Activated CD8-positive, alpha-beta T cell treated with anti-CD3 and anti-CD28 coated beads for 36 hours (primary cell): ENCODE results near the gene EPN1. TPM values are rescaled to one million over a fixed set of nuclear protein-coding genes. Genes with fewer than 3 reads are reported as not detected.

Experiments used
- ATAC-seq: fragments of 200-7000 bp; cut with Tn5 transposase; one replicate; pipeline ENCODE4 v1.10.0; 2021; ENCODE audit warnings: mild to moderate bottlenecking, moderate library complexity
- CTCF ChIA-PET: fragments of 350-600 bp; sonication (Branson Sonifier 250); formaldehyde crosslinking; loops from one replicate; lab custom pipeline; 2021; ENCODE audit warnings: antibody characterized with exemption; lab: Charles Lee
- POLR2A ChIA-PET: fragments of 350-600 bp; sonication (Branson Sonifier 250); formaldehyde crosslinking; loops from one replicate; lab custom pipeline; 2021; ENCODE audit warnings: antibody characterized with exemption; lab: Charles Lee
- DNase-seq: peaks from one replicate; pipeline ENCODE4 v3.0.0-alpha.2; 2020
- H3K27ac Mint-ChIP-seq: one replicate; pipeline ENCODE4 v1.8.0; 2021; ENCODE audit warnings: mild to moderate bottlenecking, mixed read lengths
- H3K27me3 Mint-ChIP-seq: one replicate; pipeline ENCODE4 v1.8.0; 2021; ENCODE audit warnings: mixed read lengths
- H3K36me3 Mint-ChIP-seq: one replicate; pipeline ENCODE4 v1.8.0; 2021; ENCODE audit warnings: low read depth, mixed read lengths
- H3K4me1 Mint-ChIP-seq: one replicate; pipeline ENCODE4 v1.8.0; 2021; ENCODE audit warnings: low read depth, mixed read lengths
- H3K4me3 Mint-ChIP-seq: one replicate; pipeline ENCODE4 v1.8.0; 2021; ENCODE audit warnings: mild to moderate bottlenecking, moderate library complexity, mixed read lengths
- H3K9me3 Mint-ChIP-seq: one replicate; pipeline ENCODE4 v1.8.0; 2021; ENCODE audit warnings: mixed read lengths
- intact Hi-C: fragments of 100-400 bp; cut with micrococcal nuclease; formaldehyde crosslinking; loops from one replicate; pipeline ENCODE4 v1.10.0; 2022
- total RNA-seq, 2 experiments: library from RNA; stranded (reverse); gene quantifications; one replicate each; pipeline ENCODE4 v1.2.3, GENCODE V29; 2021
- TF ChIP-seq, protein P1 (sequence below): fragments of 200-600 bp; IDR thresholded peaks from one replicate; pipeline ENCODE4 v1.8.0; 2022; ENCODE audit warnings: antibody characterized with exemption, mild to moderate bottlenecking

EPN1 gene
- total RNA-seq, 2 experiments from 2014 or later = 36.2 to 37.7 TPM

DNA sequence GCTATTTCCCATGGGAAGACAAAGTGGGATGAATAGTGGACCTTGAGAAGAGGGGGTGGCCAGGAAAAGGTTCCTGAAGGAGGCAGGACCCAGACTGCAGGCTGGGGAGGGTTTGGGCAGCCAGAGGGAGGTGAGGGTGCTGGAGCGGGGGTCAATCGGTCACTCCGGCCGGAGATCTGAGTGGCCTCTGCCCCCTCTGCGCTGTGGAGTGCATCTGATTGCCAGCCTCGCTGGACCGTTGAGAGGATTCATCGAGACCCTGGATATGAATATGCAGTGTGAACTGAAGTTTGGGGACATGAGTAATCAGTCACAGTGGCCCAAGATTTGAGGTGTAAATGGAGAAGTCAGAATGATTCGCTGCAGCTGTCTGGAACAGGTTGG is 39.7 kb upstream of the EPN1 start:
- peaks cover 4% of the 10 kb centered on the region for H3K9me3 Mint-ChIP-seq
- CTCF ChIA-PET = interaction anchor here (1.7 to 6.2 kb wide), 4 partner anchors 9 to 29 kb away, joined by 8 to 45 read pairs (median 18); partner anchors contain the start of genes CCDC106, U2AF2 and ZNF865
- no peak for DNase-seq
- ATAC-seq = no peak
- H3K36me3 Mint-ChIP-seq = peaks cover 44% of the 10 kb centered on the region
- peak overlapping the region; percentile 99 for H3K4me3 Mint-ChIP-seq
- POLR2A ChIA-PET = interaction anchor here (0.6 to 1.3 kb wide), 5 partner anchors 12 to 121 kb away, joined by 3 to 5 read pairs (median 3); partner anchors contain the start of genes CCDC106 and ZNF579
- intact Hi-C loops = no loop called here
- TF ChIP-seq, protein P1, sequence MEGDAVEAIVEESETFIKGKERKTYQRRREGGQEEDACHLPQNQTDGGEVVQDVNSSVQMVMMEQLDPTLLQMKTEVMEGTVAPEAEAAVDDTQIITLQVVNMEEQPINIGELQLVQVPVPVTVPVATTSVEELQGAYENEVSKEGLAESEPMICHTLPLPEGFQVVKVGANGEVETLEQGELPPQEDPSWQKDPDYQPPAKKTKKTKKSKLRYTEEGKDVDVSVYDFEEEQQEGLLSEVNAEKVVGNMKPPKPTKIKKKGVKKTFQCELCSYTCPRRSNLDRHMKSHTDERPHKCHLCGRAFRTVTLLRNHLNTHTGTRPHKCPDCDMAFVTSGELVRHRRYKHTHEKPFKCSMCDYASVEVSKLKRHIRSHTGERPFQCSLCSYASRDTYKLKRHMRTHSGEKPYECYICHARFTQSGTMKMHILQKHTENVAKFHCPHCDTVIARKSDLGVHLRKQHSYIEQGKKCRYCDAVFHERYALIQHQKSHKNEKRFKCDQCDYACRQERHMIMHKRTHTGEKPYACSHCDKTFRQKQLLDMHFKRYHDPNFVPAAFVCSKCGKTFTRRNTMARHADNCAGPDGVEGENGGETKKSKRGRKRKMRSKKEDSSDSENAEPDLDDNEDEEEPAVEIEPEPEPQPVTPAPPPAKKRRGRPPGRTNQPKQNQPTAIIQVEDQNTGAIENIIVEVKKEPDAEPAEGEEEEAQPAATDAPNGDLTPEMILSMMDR = no peak
- H3K4me1 Mint-ChIP-seq = peaks cover 53% of the 10 kb centered on the region
- no peaks in the 10 kb centered on the region for H3K27me3 Mint-ChIP-seq
- peak overlapping the region; percentile 100 for H3K27ac Mint-ChIP-seq

DNA sequence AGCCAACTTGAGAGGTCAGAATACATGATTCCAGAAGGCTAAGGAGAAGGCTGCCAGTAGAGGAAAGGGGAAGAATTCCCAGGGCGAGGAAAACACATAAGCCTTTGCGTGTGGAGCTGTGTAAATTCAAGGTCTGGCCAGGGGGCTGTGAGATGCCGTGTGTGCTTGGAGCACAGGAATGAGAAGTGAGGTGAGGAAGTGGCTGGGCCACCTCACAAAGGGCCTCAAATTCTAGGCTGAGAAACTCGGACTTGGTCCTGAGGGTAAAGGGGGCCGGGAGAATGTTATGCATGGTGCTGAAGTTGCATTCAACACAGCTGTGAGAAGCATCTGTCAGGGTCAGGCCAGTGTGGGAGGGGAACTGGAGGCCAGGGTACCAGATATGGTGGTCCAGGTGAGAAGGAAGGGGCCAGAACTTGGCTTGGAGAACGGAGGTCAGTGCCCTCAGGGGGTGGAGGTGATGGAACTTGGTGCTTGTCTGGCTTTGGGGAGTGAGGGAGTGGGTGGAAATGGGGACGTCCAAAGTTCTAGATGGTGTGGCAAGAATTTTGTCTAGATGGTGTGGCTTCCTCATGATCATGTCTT is 39.1 kb upstream of the EPN1 start:
- Mint-ChIP-seq H3K27ac (peak overlapping the region; percentile 100), H3K4me3 (peak overlapping the region; percentile 99), H3K9me3 (peaks cover 4% of the 10 kb centered on the region), H3K4me1 (peaks cover 56% of the 10 kb centered on the region), H3K36me3 (peaks cover 45% of the 10 kb centered on the region), H3K27me3 (no peaks in the 10 kb centered on the region)
- TF ChIP-seq, protein P1 = no peak
- ChIA-PET POLR2A (interaction anchor here (1.0 to 1.2 kb wide), 2 partner anchors 8 to 9 kb away, joined by 3 read pairs; no protein-coding TSS in a partner anchor), CTCF (interaction anchor here (1.0 to 6.2 kb wide), 4 partner anchors 9 to 30 kb away, joined by 4 to 45 read pairs (median 12); partner anchors contain the start of genes CCDC106, U2AF2 and ZNF865)
- ATAC-seq = no peak
- intact Hi-C loops = no loop called here
- DNase-seq = no peak

DNA sequence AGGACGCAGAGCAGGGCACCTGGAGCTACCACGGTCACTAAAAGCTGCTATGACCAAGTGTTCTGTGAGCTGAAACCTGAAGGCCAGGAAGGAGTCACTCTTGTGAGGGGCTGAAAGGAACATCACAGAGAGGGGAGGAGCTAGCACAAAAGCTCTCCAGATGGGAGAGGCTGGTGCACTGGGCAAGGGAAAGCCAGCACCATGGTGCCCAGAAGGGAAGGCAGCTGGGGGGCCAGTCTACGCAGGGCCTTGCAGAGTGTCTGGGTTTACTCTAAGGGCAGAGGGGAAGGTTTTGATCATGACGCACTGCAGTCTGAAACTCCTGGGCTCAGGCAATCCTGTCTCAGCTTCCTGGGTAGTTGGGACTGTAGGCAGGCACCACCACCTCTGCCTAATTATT is 38.3 kb upstream of the EPN1 start:
- peaks cover 53% of the 10 kb centered on the region for H3K4me1 Mint-ChIP-seq
- no peaks in the 10 kb centered on the region for H3K27me3 Mint-ChIP-seq
- peaks cover 4% of the 10 kb centered on the region for H3K9me3 Mint-ChIP-seq
- DNase-seq (no peak), ATAC-seq (no peak)
- ChIA-PET POLR2A (interaction anchor here (0.7 to 1.2 kb wide), 6 partner anchors 7 to 555 kb away, joined by 3 read pairs; no protein-coding TSS in a partner anchor), CTCF (interaction anchor here (1.0 to 6.2 kb wide), 4 partner anchors 10 to 31 kb away, joined by 4 to 45 read pairs (median 12); partner anchors contain the start of genes CCDC106, U2AF2 and ZNF865)
- H3K4me3 Mint-ChIP-seq = peak overlapping the region; percentile 99
- TF ChIP-seq, protein P1 = no peak
- peaks cover 45% of the 10 kb centered on the region for H3K36me3 Mint-ChIP-seq
- H3K27ac Mint-ChIP-seq = peak overlapping the region; percentile 100
- intact Hi-C loops = no loop called here

DNA sequence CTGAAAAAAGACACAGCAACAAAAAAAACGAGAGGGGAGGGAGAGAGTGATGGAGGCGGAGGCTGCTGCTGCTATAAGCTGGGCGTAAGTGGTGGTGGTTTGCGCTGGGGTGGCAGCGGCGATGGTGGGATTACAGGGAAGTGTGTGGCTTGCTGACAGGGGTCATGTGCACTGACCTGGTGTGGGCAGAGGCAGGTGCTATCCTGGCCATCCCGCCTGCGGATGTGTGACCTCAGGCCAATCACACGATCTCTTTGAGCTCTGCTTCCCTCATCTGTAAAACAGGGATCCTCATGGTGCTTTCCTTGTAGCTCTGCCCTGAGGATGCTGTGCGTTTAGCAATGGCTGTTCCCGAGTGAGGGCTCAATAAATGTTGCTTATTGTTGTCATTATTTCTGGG is 37.5 kb upstream of the EPN1 start:
- Mint-ChIP-seq H3K4me1 (peaks cover 47% of the 10 kb centered on the region), H3K27ac (peak overlapping the region; percentile 78), H3K36me3 (peaks cover 45% of the 10 kb centered on the region), H3K9me3 (peaks cover 4% of the 10 kb centered on the region), H3K27me3 (no peaks in the 10 kb centered on the region), H3K4me3 (peak overlapping the region; percentile 99)
- ChIA-PET POLR2A (interaction anchor here (0.7 to 1.4 kb wide), 5 partner anchors 9 to 556 kb away, joined by 3 to 4 read pairs (median 3); partner anchors contain the start of gene ZNF784), CTCF (interaction anchor here (0.8 to 6.2 kb wide), 5 partner anchors 10 to 33 kb away, joined by 3 to 45 read pairs (median 3); partner anchors contain the start of genes CCDC106 and U2AF2)
- ATAC-seq = no peak
- intact Hi-C loops = no loop called here
- no peak for DNase-seq
- TF ChIP-seq, protein P1 = no peak
